ENCODE results near the gene KCNAB2.

DNA sequence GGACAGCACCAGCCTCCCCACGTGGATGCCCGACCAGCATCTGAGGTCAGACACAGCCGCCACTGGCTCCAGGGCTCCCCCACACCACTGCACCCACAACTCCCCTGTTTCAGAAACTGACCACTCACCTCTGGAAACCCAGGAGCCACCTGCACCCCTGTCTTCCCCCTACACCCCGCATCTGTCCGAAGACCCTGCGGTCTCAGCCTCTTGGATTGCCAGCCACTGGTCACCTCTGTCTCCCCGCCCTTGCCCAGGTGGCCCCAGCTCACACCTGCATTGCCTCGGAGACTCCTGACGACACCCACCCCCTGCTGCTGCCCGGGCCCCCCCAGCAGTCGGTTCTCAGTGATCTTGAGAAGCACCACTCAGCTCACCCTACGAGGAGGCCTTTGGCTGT is 32.2 kb upstream of the KCNAB2 start:
- TF ChIP-seq ZNF274 (IDR thresholded peaks at IDR 0.05; ENCODE audit: low read depth, low read length) = no peak
- TF ChIP-seq YY1 (IDR thresholded peaks at IDR 0.05; ENCODE audit: insufficient read depth, insufficient read length) = no peak
- TF ChIP-seq SUZ12 (IDR thresholded peaks at IDR 0.05; ENCODE audit: extremely low read depth, insufficient read depth, insufficient read length) = no peak
